Kidney tubule cell (primary cell): Measurements from ENCODE around the gene EML1.

Source experiments
- DNase-seq: peaks from one replicate; pipeline ENCODE4 v3.0.0-alpha.2; 2018; ENCODE audit warnings: low spot score

Gene EML1

GRCh38 chr14:99793213-99794150 lies at the start of gene EML1:
TSS of gene EML1 (plus strand) at chr14:99793413. CDS start at chr14:99793477, 64 bp downstream.
- DNase-seq: peak; percentile 90

GRCh38 chr14:99744199-99744872 lies 48.9 kb upstream of the EML1 start:
- DNase-seq: peak; percentile 84

- DNase-seq: no peak
Measured at GRCh38 chr14:99744873-99745224, 48.4 kb upstream of the EML1 start.

- peak; percentile 54 for DNase-seq
Measured at GRCh38 chr14:99745307-99745951, 47.8 kb upstream of the EML1 start.

- no peak for DNase-seq
Measured at GRCh38 chr14:99747167-99747566, 46.0 kb upstream of the EML1 start.

- DNase-seq: no peak
Measured at GRCh38 chr14:99747582-99748330, 45.5 kb upstream of the EML1 start.

- DNase-seq: no peak
Measured at GRCh38 chr14:99748529-99748928, 44.7 kb upstream of the EML1 start.

- DNase-seq: no peak
Measured at GRCh38 chr14:99749142-99749541, 44.1 kb upstream of the EML1 start.

- no peak for DNase-seq
Measured at GRCh38 chr14:99749763-99750715, 43.2 kb upstream of the EML1 start.

- no peak for DNase-seq
Measured at GRCh38 chr14:99750746-99751450, 42.3 kb upstream of the EML1 start.

GRCh38 chr14:99751539-99752485 lies 41.4 kb upstream of the EML1 start:
- DNase-seq: peak; percentile 61

- DNase-seq: peak; percentile 80
Measured at GRCh38 chr14:99752486-99753121, 40.6 kb upstream of the EML1 start.

GRCh38 chr14:99753225-99754140 lies 39.7 kb upstream of the EML1 start:
- DNase-seq: no peak

GRCh38 chr14:99754141-99755067 lies 38.8 kb upstream of the EML1 start:
- DNase-seq: no peak

- DNase-seq: peak; percentile 62
Measured at GRCh38 chr14:99755068-99755405, 38.2 kb upstream of the EML1 start.
